GM12892 (cell line): ENCODE measurements around the gene RBPJL.

Experiments
- POLR2AphosphoS5 ChIP-seq: IDR thresholded peaks from 2 replicates; pipeline ENCODE4 v1.6.1; 2011; ENCODE audit warnings: low read depth, low read length, control low read depth
- TAF1 ChIP-seq: IDR thresholded peaks from 2 replicates; pipeline ENCODE4 v1.6.1; 2011; ENCODE audit warnings: low read depth, mild to moderate bottlenecking, control low read depth, low read length, borderline replicate concordance

GRCh38 chr20:45350217-45350616, 43.6 kb downstream of the RBPJL start:
- TF ChIP-seq TAF1 = no peak
- no peak for TF ChIP-seq POLR2AphosphoS5
